Stomach (tissue), 4 donors: Measurements from ENCODE around the gene OLFML2A.

Source experiments
- CTCF ChIP-seq, 7 experiments: fragments of 450-650 bp in 4 of 7; fragments of 200-600 bp in 3 of 7; sonication (generic) in 3 of 7; IDR thresholded peaks; one replicate each; pipeline ENCODE4 v1.5.1; 2016 to 2019; ENCODE audit warnings: antibody characterized with exemption in 7 of 7, control low read depth in 2 of 7, mild to moderate bottlenecking in 1 of 7
- EP300 ChIP-seq: sonication (generic); formaldehyde crosslinking; IDR thresholded peaks from one replicate; pipeline ENCODE4 v1.6.1; 2017; ENCODE audit warnings: antibody characterized with exemption

- TF ChIP-seq EP300, result no peak
- no peak for TF ChIP-seq CTCF (IDR thresholded peaks at IDR 0.05)
Observed at GRCh38 chr9:124852121-124852828, 75.3 kb downstream of the OLFML2A start.
